B cell (primary cell): ENCODE results near the gene CABLES2. TPM values are rescaled to one million over a fixed set of nuclear protein-coding genes. Genes with fewer than 3 reads are reported as not detected.

Experiments
- ATAC-seq: fragments of 200-7000 bp; cut with Tn5 transposase; one replicate; pipeline ENCODE4 v1.10.0; 2021; ENCODE audit warnings: low read depth, mild to moderate bottlenecking, moderate number of reproducible peaks, moderate library complexity
- CTCF ChIA-PET: fragments of 350-600 bp; sonication (Branson Sonifier 250); formaldehyde crosslinking; loops from one replicate; lab custom pipeline; 2021; ENCODE audit warnings: antibody characterized with exemption, inconsistent platforms; lab: Charles Lee
- POLR2A ChIA-PET: fragments of 350-600 bp; sonication (Branson Sonifier 250); formaldehyde crosslinking; loops from one replicate; lab custom pipeline; 2021; ENCODE audit warnings: antibody characterized with exemption; lab: Charles Lee
- DNase-seq: peaks from one replicate; pipeline ENCODE4 v3.0.0; 2013
- H2AFZ ChIP-seq: 2 replicates; pipeline ENCODE4 v1.6.1; 2012; ENCODE audit warnings: mild to moderate bottlenecking, low read depth, low read length; ENCODE audit not compliant: insufficient read depth, poor library complexity, severe bottlenecking
- H3K27ac ChIP-seq, 2 donors: 1 replicate in 1 of 2; 2 replicates in 1 of 2; pipeline ENCODE4 v1.5.1; 2012 to 2013; ENCODE audit warnings: low read length in 2 of 2, mild to moderate bottlenecking in 2 of 2, moderate library complexity in 1 of 2
- H3K27me3 ChIP-seq, 4 experiments: fragments of 200-600 bp in 1 of 4; sonication (generic) in 1 of 4; replicated peaks in 1 of 4; 1 replicate in 2 of 4; 2 replicates in 2 of 4; pipeline versions ENCODE4 v1.6.1 to v1.7.0; 2013 to 2016; ENCODE audit warnings: low read length in 3 of 4, mild to moderate bottlenecking in 2 of 4, mixed read lengths in 1 of 4, moderate library complexity in 1 of 4; ENCODE audit not compliant: insufficient read depth in 4 of 4, control insufficient read depth in 3 of 4; ENCODE audit errors: control extremely low read depth in 1 of 4
- H3K36me3 ChIP-seq, 2 experiments: replicated peaks in 1 of 2; 1 replicate in 1 of 2; 2 replicates in 1 of 2; pipeline versions ENCODE4 v1.6.1 to v1.7.1; 2013; ENCODE audit warnings: low read length in 1 of 2; ENCODE audit not compliant: insufficient read depth in 2 of 2, control insufficient read depth in 1 of 2; ENCODE audit errors: control extremely low read depth in 1 of 2, extremely low read depth in 1 of 2
- H3K4me1 ChIP-seq, 2 donors: fragments of 200-600 bp in 1 of 2; sonication (generic) in 1 of 2; 1 replicate in 1 of 2; 2 replicates in 1 of 2; pipeline versions ENCODE4 v1.5.1 to v1.6.1; 2013 to 2017; ENCODE audit warnings: low read length in 2 of 2; ENCODE audit not compliant: control insufficient read depth in 2 of 2, insufficient read depth in 2 of 2
- H3K4me2 ChIP-seq: replicated peaks from 2 replicates; pipeline ENCODE3; 2012; ENCODE audit warnings: mild to moderate bottlenecking, low read depth, low read length; ENCODE audit not compliant: poor library complexity, severe bottlenecking
- H3K4me3 ChIP-seq, 5 experiments: fragments of 200-600 bp in 1 of 5; sonication (generic) in 1 of 5; 1 replicate in 3 of 5; 2 replicates in 2 of 5; pipeline versions ENCODE4 v1.5.1 to v1.7.0; 2011 to 2016; ENCODE audit warnings: low read length in 4 of 5, mild to moderate bottlenecking in 4 of 5, low read depth in 2 of 5, control low read depth in 1 of 5, moderate library complexity in 1 of 5; ENCODE audit not compliant: insufficient read depth in 1 of 5; ENCODE audit errors: control extremely low read depth in 1 of 5, extremely low read depth in 1 of 5
- H3K79me2 ChIP-seq: fragments of 200-600 bp; sonication (generic); one replicate; pipeline ENCODE4 v1.6.0; 2016; ENCODE audit warnings: low read length; ENCODE audit not compliant: control insufficient read depth, insufficient read depth
- H3K9ac ChIP-seq: fragments of 200-600 bp; sonication (generic); 2 replicates; pipeline ENCODE4 v1.6.1; 2017; ENCODE audit warnings: mild to moderate bottlenecking, low read length, moderate library complexity
- H3K9me3 ChIP-seq, 3 donors: one replicate each; pipeline versions ENCODE4 v1.6.1 to v1.7.1; 2013; ENCODE audit warnings: low read length in 2 of 3; ENCODE audit not compliant: control insufficient read depth in 2 of 3, insufficient read depth in 1 of 3; ENCODE audit errors: control extremely low read depth in 1 of 3
- H4K20me1 ChIP-seq: 2 replicates; pipeline ENCODE4 v1.6.0; 2012; ENCODE audit warnings: mild to moderate bottlenecking, low read length; ENCODE audit not compliant: insufficient read depth, control insufficient read depth, poor library complexity, severe bottlenecking
- H3K27ac Mint-ChIP-seq: one replicate; pipeline ENCODE4 v1.8.0; 2021; ENCODE audit warnings: mixed read lengths
- H3K27me3 Mint-ChIP-seq: one replicate; pipeline ENCODE4 v1.8.0; 2021; ENCODE audit warnings: mixed read lengths
- H3K4me1 Mint-ChIP-seq: one replicate; pipeline ENCODE4 v1.8.0; 2021; ENCODE audit warnings: mixed read lengths
- H3K4me3 Mint-ChIP-seq: one replicate; pipeline ENCODE4 v1.8.0; 2021; ENCODE audit warnings: mixed read lengths
- H3K9me3 Mint-ChIP-seq: one replicate; pipeline ENCODE4 v1.8.0; 2022; ENCODE audit warnings: mixed read lengths; ENCODE audit not compliant: insufficient read depth
- CTCF ChIP-seq: fragments of 200-600 bp; IDR thresholded peaks from one replicate; pipeline ENCODE4 v1.8.0; 2022; ENCODE audit warnings: antibody characterized with exemption, mild to moderate bottlenecking
- EZH2 ChIP-seq: IDR thresholded peaks from 2 replicates; pipeline ENCODE4 v1.6.1; 2012; ENCODE audit warnings: borderline replicate concordance, low read depth, mild to moderate bottlenecking, moderate library complexity, low read length; ENCODE audit not compliant: insufficient read depth, poor library complexity, severe bottlenecking
- WGBS: methylation state at CpG from one replicate; pipeline ENCODE4 v1.1.5; 2013; ENCODE audit warnings: missing lambda C conversion rate; ENCODE audit not compliant: insufficient coverage; 5-methylcytosine and 5-hydroxymethylcytosine counted together
- intact Hi-C: fragments of 100-400 bp; cut with micrococcal nuclease; formaldehyde crosslinking; loops from one replicate; pipeline ENCODE4 v1.10.0; 2022
- polyA plus RNA-seq: library from polyadenylated mRNA; depleted of rRNA; stranded (reverse); fragments of >200 nt; gene quantifications from 2 replicates; pipeline ENCODE4 v1.2.3, GENCODE V29; 2012
- total RNA-seq, 2 donors: library from RNA; stranded (reverse); fragments of 120-200 nt in 1 of 2; gene quantifications; 1 replicate in 1 of 2; 2 replicates in 1 of 2; pipeline versions ENCODE4 v1.2.3 to v1.2.4, GENCODE V29; 2013 to 2022

The CABLES2 gene
- total and polyA plus RNA-seq, 2 donors (not counting 1 experiment from before 2014, with no cell fraction given) = 4.8 to 8.2 TPM

- Mint-ChIP-seq H3K4me3 (no peak overlapping the region), H3K27me3 (peaks cover 19% of the 10 kb centered on the region), H3K27ac (no peak overlapping the region), H3K9me3 (no peaks in the 10 kb centered on the region), H3K4me1 (no peaks in the 10 kb centered on the region)
- H4K20me1 ChIP-seq = no peaks in the 10 kb centered on the region
- ChIA-PET POLR2A (no interaction called here), CTCF (interaction anchor here (0.6 to 0.9 kb wide), 2 partner anchors 26 to 29 kb away, joined by 3 to 4 read pairs; no protein-coding TSS in a partner anchor)
- H3K4me3 ChIP-seq = no peak overlapping the region
- H3K36me3 ChIP-seq = no peaks in the 10 kb centered on the region
- TF ChIP-seq EZH2 = no peak
- no peak for TF ChIP-seq CTCF
- no peak overlapping the region for H2AFZ ChIP-seq
- 58% methylated on average over 31 of the region's 31 CpGs for WGBS
- intact Hi-C loops = no loop called here
- H3K4me2 ChIP-seq = no peak overlapping the region
- peaks cover 0 to 7% (median 0%) of the 10 kb centered on the region in 3 donors for H3K9me3 ChIP-seq
- no peaks in the 10 kb centered on the region for H3K79me2 ChIP-seq
- no peak overlapping the region for H3K27ac ChIP-seq
- ATAC-seq = no peak
- no peaks in the 10 kb centered on the region for H3K27me3 ChIP-seq
- no peak overlapping the region for H3K9ac ChIP-seq
- no peaks in the 10 kb centered on the region for H3K4me1 ChIP-seq
- DNase-seq = no peak
Measured at GRCh38 chr20:62428396-62429295, 21.6 kb upstream of the CABLES2 start.

GRCh38 chr20:62428002-62428372, 20.9 kb upstream of the CABLES2 start:
- Histone ChIP-seq H3K9ac (no peak overlapping the region), H3K4me2 (no peak overlapping the region), H3K27ac (no peak overlapping the region), H3K27me3 (no peaks in the 10 kb centered on the region), H3K4me3 (no peak overlapping the region), H4K20me1 (no peaks in the 10 kb centered on the region), H2AFZ (no peak overlapping the region), H3K79me2 (no peaks in the 10 kb centered on the region), H3K36me3 (no peaks in the 10 kb centered on the region), H3K9me3 (peaks cover 0 to 7% (median 0%) of the 10 kb centered on the region in 3 donors), H3K4me1 (no peaks in the 10 kb centered on the region)
- Mint-ChIP-seq H3K27me3 (peaks cover 18% of the 10 kb centered on the region), H3K9me3 (no peaks in the 10 kb centered on the region), H3K4me1 (no peaks in the 10 kb centered on the region), H3K4me3 (no peak overlapping the region), H3K27ac (no peak overlapping the region)
- no peak for TF ChIP-seq EZH2
- no peak for TF ChIP-seq CTCF
- ATAC-seq = no peak
- ChIA-PET CTCF (interaction anchor here (0.6 kb wide), 1 partner anchor 28 kb away, joined by 4 read pairs; no protein-coding TSS in a partner anchor), POLR2A (no interaction called here)
- WGBS = 90% methylated on average over 10 of the region's 10 CpGs
- DNase-seq = no peak
- intact Hi-C loops = no loop called here
